Adrenal gland (tissue), 12 donors: Measurements from ENCODE around the gene RUFY4. TPM values are rescaled to one million over a fixed set of nuclear protein-coding genes. Genes with fewer than 3 reads are reported as not detected.

Experiments used
- DNase-seq, 7 donors: peaks; one replicate each; pipeline ENCODE4 v3.0.0-alpha.2; 2019 to 2020
- H3K27ac ChIP-seq, 5 donors: fragments of 200-600 bp; sonication (generic) in 4 of 5; 1 replicate in 3 of 5; 2 replicates in 2 of 5; pipeline versions ENCODE4 v1.5.1 to v1.8.0; 2016 to 2020; ENCODE audit warnings: mild to moderate bottlenecking in 1 of 5
- H3K27me3 ChIP-seq: fragments of 200-600 bp; 2 replicates; pipeline ENCODE4 v1.8.0; 2021
- H3K36me3 ChIP-seq, 2 donors: fragments of 200-600 bp; replicated peaks in 1 of 2; 1 replicate in 1 of 2; 2 replicates in 1 of 2; pipeline versions ENCODE4 v1.5.1 to v1.8.0; 2018 to 2022
- H3K4me1 ChIP-seq, 2 donors: fragments of 200-600 bp; replicated peaks in 1 of 2; 1 replicate in 1 of 2; 2 replicates in 1 of 2; pipeline versions ENCODE4 v1.5.1 to v1.8.0; 2018 to 2021
- H3K4me3 ChIP-seq, 4 donors: fragments of 200-600 bp; sonication (generic) in 3 of 4; one replicate each; pipeline ENCODE4 v1.5.1; 2016 to 2018
- H3K9me3 ChIP-seq, 3 donors: fragments of 200-600 bp; sonication (generic) in 1 of 3; replicated peaks in 1 of 3; 1 replicate in 2 of 3; 2 replicates in 1 of 3; pipeline versions ENCODE4 v1.5.1 to v1.8.0; 2016 to 2021
- CTCF ChIP-seq, 6 experiments: fragments of 450-650 bp in 4 of 6; fragments of 200-600 bp in 2 of 6; sonication (generic) in 1 of 6; IDR thresholded peaks; 1 replicate in 5 of 6; 2 replicates in 1 of 6; pipeline versions ENCODE4 v1.5.1 to v1.8.0; 2016 to 2021; ENCODE audit warnings: antibody characterized with exemption in 6 of 6, mild to moderate bottlenecking in 2 of 6, moderate library complexity in 1 of 6
- POLR2A ChIP-seq, 2 donors: fragments of 450-650 bp; IDR thresholded peaks; one replicate each; pipeline ENCODE4 v1.6.1; 2017; ENCODE audit warnings: antibody characterized with exemption in 2 of 2, mild to moderate bottlenecking in 2 of 2, moderate library complexity in 1 of 2
- WGBS, 4 donors: extraction: QIAGEN DNeasy Blood & Tissue Kit in 2 of 4; methylation state at CpG; one replicate each; pipeline versions ENCODE4 v1.1.5 to v1.1.7; 2013 to 2017; 5-methylcytosine and 5-hydroxymethylcytosine counted together
- intact Hi-C, 2 donors: fragments of 100-400 bp; cut with DNase I; formaldehyde crosslinking; loops; one replicate each; pipeline versions ENCODE4 v1.14.1 to v1.15.0; 2022 to 2023
- polyA plus RNA-seq, 3 donors: library from polyadenylated mRNA; stranded (reverse); fragments of 200-250 nt in 2 of 3; fragments of 350-450 nt in 1 of 3; fragmentation: Illumina TruSeq in 1 of 3; extraction: RNeasy Lipid Tissue Mini Kit (QIAGEN cat#74804) in 1 of 3; gene quantifications; one replicate each; pipeline ENCODE4 v1.2.3, GENCODE V29; 2013 to 2014
- total RNA-seq, 9 donors: library from RNA; depleted of rRNA in 4 of 9; stranded (reverse); fragments of >200 nt in 4 of 9; fragments of 120-200 nt in 1 of 9; fragmentation: NEBNext Ultra II Directional in 1 of 9; extraction: Animal tissue kit (Norgen Biotek cat#: 25700) in 1 of 9; gene quantifications; one replicate each; pipeline versions ENCODE4 v1.1.0 to v1.2.4, GENCODE V29; 2013 to 2023
- donor health status: healthy with polysubstance abuse.
- donor health status: Bipolar disorder and iron deficiency.
- donor health status: DM: yes; HTN: yes; CAD: no.
- donor health status: DM: no; HTN: no; CAD: no.
- donor health status: DM: no; HTN: no; CAD: no.
- donor health status: DM: yes; HTN: yes; CAD: no.

RUFY4 gene
- total and polyA plus RNA-seq, 12 donors = 0.09 to 1.9 (median 0.47) TPM; not detected in 3

- intact Hi-C loops = loop anchor here in 1 of 2 donors (5.0 kb wide), 1 partner anchor 242 kb away; no protein-coding TSS in a partner anchor
- Histone ChIP-seq H3K4me3 (no peak overlapping the region), H3K4me1 (peaks cover 0 to 4% of the 10 kb centered on the region in 2 donors), H3K27ac (no peak overlapping the region), H3K27me3 (no peaks in the 10 kb centered on the region), H3K9me3 (no peaks in the 10 kb centered on the region), H3K36me3 (no peaks in the 10 kb centered on the region)
- TF ChIP-seq CTCF (IDR thresholded peaks at IDR 0.05) = no peak
- no peak for TF ChIP-seq POLR2A (IDR thresholded peaks at IDR 0.05)
- peak in 2 of 7 donors; percentile 6 to 16 for DNase-seq
- 85 to 96% (median 86%) methylated on average over 17 of the region's 17 CpGs for WGBS, 4 donors
These were observed 39.4 kb upstream of the RUFY4 start for GRCh38 chr2:218029366-218030360.

GRCh38 chr2:218030409-218031195, 38.5 kb upstream of the RUFY4 start:
- TF ChIP-seq POLR2A (IDR thresholded peaks at IDR 0.05) (no peak), CTCF (IDR thresholded peaks at IDR 0.05) (no peak)
- no peak overlapping the region for H3K4me3 ChIP-seq
- H3K9me3 ChIP-seq = no peaks in the 10 kb centered on the region
- H3K36me3 ChIP-seq = no peaks in the 10 kb centered on the region
- H3K4me1 ChIP-seq = peaks cover 0 to 4% of the 10 kb centered on the region in 2 donors
- 89 to 96% (median 91%) methylated on average over 7 of the region's 7 CpGs for WGBS, 4 donors
- DNase-seq = peak in 2 of 7 donors; percentile 5 to 11
- H3K27me3 ChIP-seq = no peaks in the 10 kb centered on the region
- intact Hi-C loops = loop anchor here in 1 of 2 donors (5.0 kb wide), 1 partner anchor 243 kb away; no protein-coding TSS in a partner anchor
- no peak overlapping the region for H3K27ac ChIP-seq

GRCh38 chr2:218031261-218031660, 37.8 kb upstream of the RUFY4 start:
- Histone ChIP-seq H3K4me1 (peaks cover 0 to 4% of the 10 kb centered on the region in 2 donors), H3K9me3 (no peaks in the 10 kb centered on the region), H3K4me3 (no peak overlapping the region), H3K27me3 (no peaks in the 10 kb centered on the region), H3K36me3 (no peaks in the 10 kb centered on the region), H3K27ac (no peak overlapping the region)
- intact Hi-C loops = loop anchor here in 1 of 2 donors (5.0 kb wide), 1 partner anchor 244 kb away; no protein-coding TSS in a partner anchor
- whole genome bisulfite sequencing, 4 donors = 83 to 95% (median 87%) methylated on average over 1 of the region's 1 CpG
- peak in 2 of 7 donors; percentile 3 to 5 for DNase-seq
- TF ChIP-seq CTCF (IDR thresholded peaks at IDR 0.05) = no peak
- no peak for TF ChIP-seq POLR2A (IDR thresholded peaks at IDR 0.05)
